HL-60 (cell line): ENCODE results near the gene NSMF.

Source experiments
- POLR2AphosphoS5 ChIP-seq: IDR thresholded peaks from 2 replicates; pipeline ENCODE4 v1.6.1; 2012; ENCODE audit warnings: low read depth
- TF ChIP-seq, protein P1 (sequence below): IDR thresholded peaks from one replicate; pipeline ENCODE4 v1.5.1; 2011; ENCODE audit warnings: low read length, control low read depth, inconsistent platforms; ENCODE audit not compliant: insufficient read depth
- TF ChIP-seq, protein P2 (sequence below): IDR thresholded peaks from 2 replicates; pipeline ENCODE4 v1.6.1; 2012; ENCODE audit warnings: low read depth; ENCODE audit not compliant: insufficient replicate concordance

DNA sequence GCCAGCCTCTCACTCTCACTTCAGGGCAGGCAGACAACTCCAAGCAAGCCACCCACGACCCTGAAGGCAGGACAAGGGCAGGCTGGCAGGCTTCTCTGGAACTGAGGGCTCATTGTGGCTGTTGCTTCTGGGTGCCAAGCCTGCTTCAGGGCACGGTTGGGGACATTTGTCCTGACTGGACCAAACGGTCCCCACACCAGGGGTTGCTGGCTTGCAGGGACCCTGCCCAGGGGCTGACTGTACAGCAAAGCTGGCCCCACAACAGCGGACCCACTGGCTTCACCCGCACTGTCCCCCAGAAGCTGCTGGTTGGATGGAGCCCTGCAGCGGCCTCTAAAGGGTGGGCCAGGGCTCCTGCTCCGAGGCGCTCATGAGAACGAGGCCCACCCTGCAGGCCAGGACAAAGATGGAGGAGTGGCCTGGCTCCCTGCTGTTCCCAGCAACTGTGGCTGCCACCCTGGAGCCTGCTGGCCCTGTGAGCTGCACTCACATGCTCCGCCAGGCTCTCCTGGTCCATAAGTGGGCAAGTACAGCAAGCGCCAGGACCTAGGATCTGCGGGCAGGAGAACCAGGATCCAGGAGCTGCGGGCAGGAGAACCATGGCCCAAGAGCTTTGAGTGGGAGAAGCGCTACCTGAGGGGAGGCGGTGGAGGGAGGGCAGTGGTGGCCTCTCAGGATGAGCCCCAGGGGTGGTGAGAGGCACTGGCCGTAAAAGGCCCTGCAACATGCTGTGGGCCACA is 34.4 kb upstream of the NSMF start:
- TF ChIP-seq, protein P1, sequence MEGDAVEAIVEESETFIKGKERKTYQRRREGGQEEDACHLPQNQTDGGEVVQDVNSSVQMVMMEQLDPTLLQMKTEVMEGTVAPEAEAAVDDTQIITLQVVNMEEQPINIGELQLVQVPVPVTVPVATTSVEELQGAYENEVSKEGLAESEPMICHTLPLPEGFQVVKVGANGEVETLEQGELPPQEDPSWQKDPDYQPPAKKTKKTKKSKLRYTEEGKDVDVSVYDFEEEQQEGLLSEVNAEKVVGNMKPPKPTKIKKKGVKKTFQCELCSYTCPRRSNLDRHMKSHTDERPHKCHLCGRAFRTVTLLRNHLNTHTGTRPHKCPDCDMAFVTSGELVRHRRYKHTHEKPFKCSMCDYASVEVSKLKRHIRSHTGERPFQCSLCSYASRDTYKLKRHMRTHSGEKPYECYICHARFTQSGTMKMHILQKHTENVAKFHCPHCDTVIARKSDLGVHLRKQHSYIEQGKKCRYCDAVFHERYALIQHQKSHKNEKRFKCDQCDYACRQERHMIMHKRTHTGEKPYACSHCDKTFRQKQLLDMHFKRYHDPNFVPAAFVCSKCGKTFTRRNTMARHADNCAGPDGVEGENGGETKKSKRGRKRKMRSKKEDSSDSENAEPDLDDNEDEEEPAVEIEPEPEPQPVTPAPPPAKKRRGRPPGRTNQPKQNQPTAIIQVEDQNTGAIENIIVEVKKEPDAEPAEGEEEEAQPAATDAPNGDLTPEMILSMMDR: no peak
- no peak for TF ChIP-seq POLR2AphosphoS5
- TF ChIP-seq, protein P2, sequence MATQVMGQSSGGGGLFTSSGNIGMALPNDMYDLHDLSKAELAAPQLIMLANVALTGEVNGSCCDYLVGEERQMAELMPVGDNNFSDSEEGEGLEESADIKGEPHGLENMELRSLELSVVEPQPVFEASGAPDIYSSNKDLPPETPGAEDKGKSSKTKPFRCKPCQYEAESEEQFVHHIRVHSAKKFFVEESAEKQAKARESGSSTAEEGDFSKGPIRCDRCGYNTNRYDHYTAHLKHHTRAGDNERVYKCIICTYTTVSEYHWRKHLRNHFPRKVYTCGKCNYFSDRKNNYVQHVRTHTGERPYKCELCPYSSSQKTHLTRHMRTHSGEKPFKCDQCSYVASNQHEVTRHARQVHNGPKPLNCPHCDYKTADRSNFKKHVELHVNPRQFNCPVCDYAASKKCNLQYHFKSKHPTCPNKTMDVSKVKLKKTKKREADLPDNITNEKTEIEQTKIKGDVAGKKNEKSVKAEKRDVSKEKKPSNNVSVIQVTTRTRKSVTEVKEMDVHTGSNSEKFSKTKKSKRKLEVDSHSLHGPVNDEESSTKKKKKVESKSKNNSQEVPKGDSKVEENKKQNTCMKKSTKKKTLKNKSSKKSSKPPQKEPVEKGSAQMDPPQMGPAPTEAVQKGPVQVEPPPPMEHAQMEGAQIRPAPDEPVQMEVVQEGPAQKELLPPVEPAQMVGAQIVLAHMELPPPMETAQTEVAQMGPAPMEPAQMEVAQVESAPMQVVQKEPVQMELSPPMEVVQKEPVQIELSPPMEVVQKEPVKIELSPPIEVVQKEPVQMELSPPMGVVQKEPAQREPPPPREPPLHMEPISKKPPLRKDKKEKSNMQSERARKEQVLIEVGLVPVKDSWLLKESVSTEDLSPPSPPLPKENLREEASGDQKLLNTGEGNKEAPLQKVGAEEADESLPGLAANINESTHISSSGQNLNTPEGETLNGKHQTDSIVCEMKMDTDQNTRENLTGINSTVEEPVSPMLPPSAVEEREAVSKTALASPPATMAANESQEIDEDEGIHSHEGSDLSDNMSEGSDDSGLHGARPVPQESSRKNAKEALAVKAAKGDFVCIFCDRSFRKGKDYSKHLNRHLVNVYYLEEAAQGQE: no peak
